GM12878 (cell line): ENCODE results near the gene TRIM17.

ENCODE experiments used
- CTCF ChIP-seq, 3 experiments: IDR thresholded peaks in 2 of 3; conservative IDR thresholded peaks in 1 of 3; 2 replicates each; pipeline ENCODE4 v1.5.1; 2011; ENCODE audit warnings: low read depth in 3 of 3, low read length in 3 of 3, mild to moderate bottlenecking in 3 of 3, control low read depth in 2 of 3, moderate library complexity in 2 of 3, inconsistent platforms in 1 of 3, mixed read lengths in 1 of 3; ENCODE audit not compliant: control insufficient read depth in 2 of 3, insufficient read depth in 1 of 3; ENCODE audit errors: extremely low read depth in 1 of 3
- JUNB ChIP-seq: IDR thresholded peaks from 2 replicates; pipeline ENCODE4 v1.6.1; 2016; ENCODE audit warnings: antibody characterized with exemption, mild to moderate bottlenecking
- NBN ChIP-seq: fragments of 450-650 bp; IDR thresholded peaks from 2 replicates; pipeline ENCODE4 v1.6.1; 2016
- SMC3 ChIP-seq: IDR thresholded peaks from 2 replicates; pipeline ENCODE4 v1.6.1; 2011; ENCODE audit warnings: low read length, improper control_type of control experiment, borderline replicate concordance
- TF ChIP-seq, protein P1 (sequence below): fragments of 450-650 bp; IDR thresholded peaks from 2 replicates; pipeline ENCODE4 v1.6.1; 2017; ENCODE audit warnings: mild to moderate bottlenecking, moderate library complexity

DNA sequence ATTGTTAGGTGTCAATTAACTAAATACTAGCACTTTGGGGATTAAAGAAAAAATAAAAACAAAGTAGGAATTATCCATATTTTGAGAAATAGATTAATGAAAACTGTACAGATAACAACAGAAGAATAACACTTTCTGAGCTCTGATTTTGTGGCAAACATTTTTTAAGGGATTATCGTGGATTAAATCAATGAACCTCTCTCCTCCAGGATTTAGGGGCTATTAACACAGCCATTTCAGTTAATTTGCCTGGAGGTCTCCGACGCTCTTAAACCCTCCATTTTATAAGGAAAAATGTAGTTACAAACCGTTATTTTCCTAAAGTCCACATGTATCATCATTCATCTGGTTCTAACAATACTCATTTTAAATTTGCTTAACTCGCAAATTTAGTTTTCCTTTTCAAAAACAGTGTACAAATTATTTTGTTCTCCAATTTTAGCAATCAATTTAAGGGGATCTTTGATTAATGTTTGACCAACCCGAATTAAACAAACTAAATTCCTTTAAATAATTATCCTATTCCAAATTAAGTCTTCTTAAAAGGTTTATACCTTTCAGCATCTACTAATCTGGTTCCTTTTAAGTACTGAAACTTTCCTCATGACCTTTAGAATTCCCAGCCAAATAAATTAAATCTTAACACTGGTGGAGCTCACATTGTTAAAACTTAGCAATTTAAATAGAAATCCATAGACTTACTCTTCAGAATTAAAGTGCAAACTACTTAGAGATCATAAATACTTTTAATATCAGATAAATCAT lies 39.8 kb upstream of the TRIM17 start:
- TF ChIP-seq CTCF (IDR thresholded peaks at IDR 0.05 in 2 of 3, conservative IDR thresholded peaks at IDR 0.05 in 1 of 3; ENCODE audit: control insufficient read depth in 2 of 3, extremely low read depth in 1 of 3, insufficient read depth in 1 of 3, low read depth in 3 of 3, low read length in 3 of 3) (no peak), NBN (no peak), JUNB (no peak), SMC3 (no peak)
- TF ChIP-seq, protein P1, sequence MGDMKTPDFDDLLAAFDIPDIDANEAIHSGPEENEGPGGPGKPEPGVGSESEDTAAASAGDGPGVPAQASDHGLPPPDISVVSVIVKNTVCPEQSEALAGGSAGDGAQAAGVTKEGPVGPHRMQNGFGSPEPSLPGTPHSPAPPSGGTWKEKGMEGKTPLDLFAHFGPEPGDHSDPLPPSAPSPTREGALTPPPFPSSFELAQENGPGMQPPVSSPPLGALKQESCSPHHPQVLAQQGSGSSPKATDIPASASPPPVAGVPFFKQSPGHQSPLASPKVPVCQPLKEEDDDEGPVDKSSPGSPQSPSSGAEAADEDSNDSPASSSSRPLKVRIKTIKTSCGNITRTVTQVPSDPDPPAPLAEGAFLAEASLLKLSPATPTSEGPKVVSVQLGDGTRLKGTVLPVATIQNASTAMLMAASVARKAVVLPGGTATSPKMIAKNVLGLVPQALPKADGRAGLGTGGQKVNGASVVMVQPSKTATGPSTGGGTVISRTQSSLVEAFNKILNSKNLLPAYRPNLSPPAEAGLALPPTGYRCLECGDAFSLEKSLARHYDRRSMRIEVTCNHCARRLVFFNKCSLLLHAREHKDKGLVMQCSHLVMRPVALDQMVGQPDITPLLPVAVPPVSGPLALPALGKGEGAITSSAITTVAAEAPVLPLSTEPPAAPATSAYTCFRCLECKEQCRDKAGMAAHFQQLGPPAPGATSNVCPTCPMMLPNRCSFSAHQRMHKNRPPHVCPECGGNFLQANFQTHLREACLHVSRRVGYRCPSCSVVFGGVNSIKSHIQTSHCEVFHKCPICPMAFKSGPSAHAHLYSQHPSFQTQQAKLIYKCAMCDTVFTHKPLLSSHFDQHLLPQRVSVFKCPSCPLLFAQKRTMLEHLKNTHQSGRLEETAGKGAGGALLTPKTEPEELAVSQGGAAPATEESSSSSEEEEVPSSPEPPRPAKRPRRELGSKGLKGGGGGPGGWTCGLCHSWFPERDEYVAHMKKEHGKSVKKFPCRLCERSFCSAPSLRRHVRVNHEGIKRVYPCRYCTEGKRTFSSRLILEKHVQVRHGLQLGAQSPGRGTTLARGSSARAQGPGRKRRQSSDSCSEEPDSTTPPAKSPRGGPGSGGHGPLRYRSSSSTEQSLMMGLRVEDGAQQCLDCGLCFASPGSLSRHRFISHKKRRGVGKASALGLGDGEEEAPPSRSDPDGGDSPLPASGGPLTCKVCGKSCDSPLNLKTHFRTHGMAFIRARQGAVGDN: no peak
